Activated naive CD8-positive, alpha-beta T cell treated with anti-CD3 and anti-CD28 coated beads, Interleukin-2, amount 10 ng/mL, durations not matched to agents 7 days and 5 days (primary cell): ENCODE measurements around the gene MGAT5. TPM values are rescaled to one million over a fixed set of nuclear protein-coding genes. Genes with fewer than 3 reads are reported as not detected.

ENCODE experiments used
- ATAC-seq: fragments of 150-1000 bp; cut with Tn5 transposase; one replicate; pipeline ENCODE4 v1.10.0; 2021; ENCODE audit warnings: low read depth, moderate library complexity
- POLR2A ChIA-PET: fragments of 350-600 bp; sonication (Branson Sonifier 250); formaldehyde crosslinking; loops from one replicate; lab custom pipeline; 2021; ENCODE audit warnings: antibody characterized with exemption; lab: Charles Lee
- DNase-seq: peaks from one replicate; pipeline ENCODE4 v3.0.0; 2021
- H3K27ac Mint-ChIP-seq: one replicate; pipeline ENCODE4 v1.8.0; 2022; ENCODE audit warnings: mild to moderate bottlenecking, mixed read lengths
- H3K27me3 Mint-ChIP-seq: one replicate; pipeline ENCODE4 v1.8.0; 2022; ENCODE audit warnings: mild to moderate bottlenecking, moderate library complexity, mixed read lengths
- H3K36me3 Mint-ChIP-seq: one replicate; pipeline ENCODE4 v1.8.0; 2021; ENCODE audit warnings: mild to moderate bottlenecking, mixed read lengths
- H3K4me1 Mint-ChIP-seq: one replicate; pipeline ENCODE4 v1.8.0; 2021; ENCODE audit warnings: mixed read lengths
- H3K4me3 Mint-ChIP-seq: one replicate; pipeline ENCODE4 v1.8.0; 2022; ENCODE audit warnings: mild to moderate bottlenecking, moderate library complexity, mixed read lengths
- H3K9me3 Mint-ChIP-seq: one replicate; pipeline ENCODE4 v1.8.0; 2021; ENCODE audit warnings: mixed read lengths
- total RNA-seq, 2 experiments: library from RNA; stranded (reverse); gene quantifications; one replicate each; pipeline ENCODE4 v1.2.3, GENCODE V29; 2021

The MGAT5 gene
- total RNA-seq, 2 experiments from 2014 or later: 66.3 to 70.9 TPM

- H3K27ac Mint-ChIP-seq: no peak overlapping the region
- H3K9me3 Mint-ChIP-seq: no peaks in the 10 kb centered on the region
- H3K4me1 Mint-ChIP-seq: no peaks in the 10 kb centered on the region
- no peak overlapping the region for H3K4me3 Mint-ChIP-seq
- ATAC-seq (no peak), DNase-seq (no peak)
- no peaks in the 10 kb centered on the region for H3K36me3 Mint-ChIP-seq
- POLR2A ChIA-PET: no interaction called here
- H3K27me3 Mint-ChIP-seq: peaks cover 1% of the 10 kb centered on the region
Observed at GRCh38 chr2:134482766-134483340, 229.0 kb downstream of the MGAT5 start.

GRCh38 chr2:134489732-134490384 lies 236.0 kb downstream of the MGAT5 start:
- no peaks in the 10 kb centered on the region for H3K9me3 Mint-ChIP-seq
- no peak overlapping the region for H3K27ac Mint-ChIP-seq
- peaks cover 27% of the 10 kb centered on the region for H3K27me3 Mint-ChIP-seq
- H3K36me3 Mint-ChIP-seq: no peaks in the 10 kb centered on the region
- POLR2A ChIA-PET: no interaction called here
- DNase-seq: no peak
- no peak overlapping the region for H3K4me3 Mint-ChIP-seq
- no peak for ATAC-seq
- H3K4me1 Mint-ChIP-seq: no peaks in the 10 kb centered on the region

DNA sequence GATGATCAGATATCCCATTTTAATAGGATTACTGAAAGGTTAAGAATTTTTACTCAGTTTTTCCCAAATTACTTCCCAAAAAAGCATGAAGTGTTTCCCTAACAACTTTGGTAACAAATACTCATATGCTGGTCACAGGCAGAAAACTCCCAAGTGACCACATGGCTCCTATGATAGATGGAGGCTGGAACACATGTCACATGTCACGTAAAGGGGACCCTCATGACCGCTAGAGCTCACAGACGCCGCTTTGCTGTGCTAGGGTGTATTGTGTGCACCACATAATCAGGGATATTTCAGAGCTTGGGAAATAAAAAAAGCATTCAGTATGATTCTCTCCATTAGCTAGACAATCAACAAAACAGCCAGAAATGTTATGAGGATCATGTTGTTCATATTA lies 236.7 kb downstream of the MGAT5 start:
- no peak for ATAC-seq
- H3K27ac Mint-ChIP-seq: no peak overlapping the region
- H3K9me3 Mint-ChIP-seq: no peaks in the 10 kb centered on the region
- POLR2A ChIA-PET: no interaction called here
- H3K27me3 Mint-ChIP-seq: peaks cover 27% of the 10 kb centered on the region
- H3K4me3 Mint-ChIP-seq: no peak overlapping the region
- H3K4me1 Mint-ChIP-seq: no peaks in the 10 kb centered on the region
- H3K36me3 Mint-ChIP-seq: no peaks in the 10 kb centered on the region
- no peak for DNase-seq

GRCh38 chr2:134491022-134491421 lies 237.2 kb downstream of the MGAT5 start:
- Mint-ChIP-seq H3K9me3 (no peaks in the 10 kb centered on the region), H3K4me3 (no peak overlapping the region), H3K4me1 (no peaks in the 10 kb centered on the region), H3K36me3 (no peaks in the 10 kb centered on the region), H3K27ac (no peak overlapping the region), H3K27me3 (peaks cover 27% of the 10 kb centered on the region)
- no peak for ATAC-seq
- DNase-seq: no peak
- POLR2A ChIA-PET: no interaction called here

DNA sequence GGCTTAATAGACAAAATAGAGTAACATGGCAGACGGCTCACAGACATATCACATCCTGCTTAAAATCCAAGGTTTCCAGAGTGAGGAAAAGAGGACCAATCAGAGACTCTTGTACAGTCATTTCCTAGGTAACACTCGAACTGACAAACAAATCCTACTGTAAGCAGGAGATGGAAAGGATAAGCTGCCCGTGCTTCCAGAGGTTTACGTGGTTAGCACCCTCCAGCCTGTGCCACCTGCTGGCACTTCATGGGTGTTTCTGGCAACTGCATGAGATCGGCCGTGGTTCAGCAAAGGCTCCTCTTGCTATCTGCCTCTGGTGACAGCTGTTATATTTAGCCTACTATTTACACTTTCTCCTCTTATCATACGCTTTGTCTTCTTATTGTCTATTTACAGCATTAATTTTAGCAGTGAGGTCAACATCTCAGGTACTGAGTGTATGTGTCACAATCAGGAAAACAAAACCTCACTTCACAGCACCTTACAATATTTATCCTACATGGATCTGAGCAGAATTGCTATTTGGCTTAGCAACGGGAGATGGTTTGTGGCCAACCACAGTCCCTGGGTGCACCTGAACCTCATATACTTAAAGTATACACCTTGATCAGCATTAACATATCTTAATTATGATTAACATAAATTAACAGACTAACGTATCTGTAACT lies 238.0 kb downstream of the MGAT5 start:
- DNase-seq (no peak), ATAC-seq (no peak)
- Mint-ChIP-seq H3K4me3 (no peak overlapping the region), H3K9me3 (no peaks in the 10 kb centered on the region), H3K36me3 (no peaks in the 10 kb centered on the region), H3K27ac (no peak overlapping the region), H3K27me3 (peaks cover 27% of the 10 kb centered on the region), H3K4me1 (no peaks in the 10 kb centered on the region)
- POLR2A ChIA-PET: no interaction called here

DNA sequence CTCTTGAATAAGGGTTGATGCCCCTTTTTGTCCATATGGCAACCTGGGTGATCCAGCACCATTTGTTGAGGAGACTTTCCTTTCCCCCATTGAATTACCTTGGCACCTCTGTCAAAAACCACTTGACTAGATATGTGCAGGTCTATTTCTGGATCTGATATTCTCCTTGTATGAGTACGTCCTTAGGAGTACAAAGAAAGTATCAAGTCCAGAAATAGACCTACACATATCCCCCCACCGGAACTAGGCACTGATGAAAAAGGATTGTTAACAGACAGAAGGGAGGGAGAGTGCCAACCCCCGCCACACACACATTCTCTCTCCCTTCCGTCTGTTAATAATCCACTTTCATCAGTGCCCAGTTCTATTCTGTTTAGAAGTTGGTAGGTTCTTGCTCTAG lies 239.9 kb downstream of the MGAT5 start:
- Mint-ChIP-seq H3K4me1 (no peaks in the 10 kb centered on the region), H3K27ac (no peak overlapping the region), H3K9me3 (no peaks in the 10 kb centered on the region), H3K4me3 (no peak overlapping the region), H3K27me3 (peaks cover 21% of the 10 kb centered on the region), H3K36me3 (no peaks in the 10 kb centered on the region)
- ATAC-seq (no peak), DNase-seq (no peak)
- POLR2A ChIA-PET: no interaction called here

GRCh38 chr2:134498654-134499053 lies 244.8 kb downstream of the MGAT5 start:
- POLR2A ChIA-PET: no interaction called here

GRCh38 chr2:134499307-134499926 lies 245.5 kb downstream of the MGAT5 start:
- Mint-ChIP-seq H3K36me3 (no peaks in the 10 kb centered on the region), H3K4me3 (no peak overlapping the region), H3K27me3 (peaks cover 17% of the 10 kb centered on the region), H3K9me3 (no peaks in the 10 kb centered on the region), H3K4me1 (no peaks in the 10 kb centered on the region), H3K27ac (no peak overlapping the region)
- POLR2A ChIA-PET: no interaction called here
- ATAC-seq: no peak
- DNase-seq: no peak

More at GRCh38 chr2:134498654-134499053, 244.8 kb downstream of the MGAT5 start:
- no peak overlapping the region for H3K27ac Mint-ChIP-seq
- H3K27me3 Mint-ChIP-seq: peaks cover 16% of the 10 kb centered on the region
- H3K36me3 Mint-ChIP-seq: no peaks in the 10 kb centered on the region
- ATAC-seq (no peak), DNase-seq (no peak)
- H3K9me3 Mint-ChIP-seq: no peaks in the 10 kb centered on the region
- H3K4me3 Mint-ChIP-seq: no peak overlapping the region
- no peaks in the 10 kb centered on the region for H3K4me1 Mint-ChIP-seq

GRCh38 chr2:134500211-134500935 lies 246.5 kb downstream of the MGAT5 start:
- no peaks in the 10 kb centered on the region for H3K36me3 Mint-ChIP-seq
- ATAC-seq: no peak
- DNase-seq: no peak
- H3K27me3 Mint-ChIP-seq: peaks cover 17% of the 10 kb centered on the region
- H3K4me3 Mint-ChIP-seq: no peak overlapping the region
- POLR2A ChIA-PET: no interaction called here
- no peak overlapping the region for H3K27ac Mint-ChIP-seq
- H3K4me1 Mint-ChIP-seq: no peaks in the 10 kb centered on the region
- H3K9me3 Mint-ChIP-seq: no peaks in the 10 kb centered on the region

GRCh38 chr2:134501476-134502091 lies 247.7 kb downstream of the MGAT5 start:
- H3K27me3 Mint-ChIP-seq: peaks cover 17% of the 10 kb centered on the region
- ATAC-seq (no peak), DNase-seq (no peak)
- POLR2A ChIA-PET: no interaction called here
- no peak overlapping the region for H3K27ac Mint-ChIP-seq
- no peaks in the 10 kb centered on the region for H3K9me3 Mint-ChIP-seq
- H3K4me1 Mint-ChIP-seq: no peaks in the 10 kb centered on the region
- H3K36me3 Mint-ChIP-seq: no peaks in the 10 kb centered on the region
- no peak overlapping the region for H3K4me3 Mint-ChIP-seq

GRCh38 chr2:134502104-134502503 lies 248.2 kb downstream of the MGAT5 start:
- no peak for ATAC-seq
- Mint-ChIP-seq H3K4me3 (no peak overlapping the region), H3K36me3 (no peaks in the 10 kb centered on the region), H3K27ac (no peak overlapping the region), H3K9me3 (no peaks in the 10 kb centered on the region), H3K4me1 (no peaks in the 10 kb centered on the region), H3K27me3 (peaks cover 17% of the 10 kb centered on the region)
- no peak for DNase-seq
- POLR2A ChIA-PET: no interaction called here
